ENCODE data around the gene TM9SF1.

TM9SF1 gene

DNA sequence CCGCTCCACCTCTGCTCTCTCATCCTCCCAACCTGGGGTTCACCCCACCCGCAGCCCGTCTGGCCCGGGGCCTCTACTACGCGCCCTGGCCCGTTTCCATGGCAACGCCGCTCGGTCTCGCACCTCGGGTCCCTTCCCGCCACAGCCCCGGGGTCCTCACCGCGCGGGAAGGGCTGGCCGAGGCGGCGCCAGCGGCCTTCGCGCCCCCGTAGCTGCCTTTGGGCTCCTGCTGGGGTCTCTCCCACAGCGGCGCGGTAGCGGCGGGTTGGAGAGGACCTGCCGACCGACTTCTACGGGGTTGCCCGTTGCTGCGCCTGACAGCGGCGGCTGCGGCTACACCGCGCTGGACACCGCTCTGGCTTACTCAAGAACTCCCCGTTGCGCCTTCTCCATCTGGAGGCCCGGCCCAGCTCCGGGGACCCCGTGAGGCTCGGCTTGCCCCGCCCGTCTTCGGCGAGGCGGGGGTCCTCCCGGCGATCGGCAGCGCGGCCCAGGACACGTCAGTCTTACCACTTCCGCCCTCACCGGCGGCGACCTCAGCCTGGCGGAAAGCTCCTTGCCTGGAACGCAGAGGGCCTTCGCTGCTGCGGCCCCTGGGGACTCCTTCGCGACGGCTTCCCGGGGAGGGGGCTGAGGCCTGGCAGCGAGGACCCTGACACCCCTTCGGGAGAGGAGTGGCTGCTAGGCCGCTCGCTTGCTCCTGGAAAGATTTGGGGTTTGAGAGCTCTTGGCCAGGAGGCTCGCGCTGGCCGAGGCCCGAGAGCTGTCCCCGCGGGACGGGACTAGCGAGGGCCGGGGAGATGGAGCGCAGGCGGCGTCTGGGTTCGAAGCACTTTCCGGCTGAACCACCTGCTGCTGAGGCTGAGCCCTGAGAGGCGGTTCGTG is at the start of gene TM9SF1:
TM9SF1 (minus strand) TSS at position 256 of the 885 bp plus-strand sequence. CDS start 422 bp downstream, outside the sequence.
- DNase-seq: peak; percentile 89

DNA sequence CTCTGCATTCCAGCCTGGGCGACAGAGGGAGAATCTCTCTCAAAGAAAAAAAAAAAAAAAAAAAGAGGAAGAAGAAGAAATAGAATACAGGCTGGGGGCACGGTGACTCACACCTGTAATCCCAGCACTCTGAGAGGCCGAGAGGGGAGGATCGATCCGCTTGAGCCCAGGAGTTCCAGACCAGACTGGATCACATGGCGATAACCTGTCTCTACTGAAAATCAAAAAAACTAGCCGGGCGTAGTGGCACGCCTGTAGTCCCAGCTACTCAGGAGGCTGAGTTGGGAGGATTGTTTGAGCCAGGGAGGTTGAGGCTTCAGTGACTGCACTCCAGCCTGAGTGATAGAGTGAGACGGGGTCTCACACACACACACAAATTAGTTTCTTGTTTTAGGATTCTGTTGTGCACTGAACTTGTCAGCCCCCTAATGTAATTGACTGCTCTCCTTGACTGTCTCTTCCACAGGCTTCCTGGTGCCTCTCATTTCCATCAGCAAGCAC is 48.1 kb upstream of the TM9SF1 start:
- DNase-seq: no peak

DNA sequence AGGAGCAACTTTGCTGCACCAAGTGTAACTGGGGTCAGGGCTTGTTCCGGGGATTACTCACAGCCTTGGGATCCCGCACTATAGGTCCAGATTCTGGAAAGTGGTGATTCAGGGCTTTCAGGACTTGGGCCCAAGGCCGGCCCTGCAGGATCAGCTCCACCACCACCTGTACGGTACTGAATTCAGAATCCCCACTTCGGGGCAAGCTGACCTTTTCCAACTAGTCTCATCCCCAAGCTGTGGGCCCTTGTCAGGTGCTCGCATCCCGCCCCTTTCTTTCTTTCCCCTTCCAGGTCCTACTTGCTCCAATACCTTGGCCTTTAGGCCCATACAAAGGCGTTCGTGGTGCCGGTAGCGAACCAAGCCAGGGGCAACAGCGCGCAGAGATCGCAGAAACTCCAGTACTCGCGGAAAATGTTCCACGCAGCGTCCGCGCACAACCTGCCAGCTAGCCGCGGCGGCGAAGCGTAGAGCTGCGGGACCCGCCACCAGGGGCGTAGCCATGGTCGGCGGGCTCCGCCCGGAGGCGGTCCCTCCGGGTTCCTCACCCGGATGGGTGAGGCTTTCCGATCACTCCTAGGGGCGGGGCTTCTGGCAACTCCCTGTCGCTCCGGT is 46.7 kb upstream of the TM9SF1 start:
- peak; percentile 92 for DNase-seq

DNA sequence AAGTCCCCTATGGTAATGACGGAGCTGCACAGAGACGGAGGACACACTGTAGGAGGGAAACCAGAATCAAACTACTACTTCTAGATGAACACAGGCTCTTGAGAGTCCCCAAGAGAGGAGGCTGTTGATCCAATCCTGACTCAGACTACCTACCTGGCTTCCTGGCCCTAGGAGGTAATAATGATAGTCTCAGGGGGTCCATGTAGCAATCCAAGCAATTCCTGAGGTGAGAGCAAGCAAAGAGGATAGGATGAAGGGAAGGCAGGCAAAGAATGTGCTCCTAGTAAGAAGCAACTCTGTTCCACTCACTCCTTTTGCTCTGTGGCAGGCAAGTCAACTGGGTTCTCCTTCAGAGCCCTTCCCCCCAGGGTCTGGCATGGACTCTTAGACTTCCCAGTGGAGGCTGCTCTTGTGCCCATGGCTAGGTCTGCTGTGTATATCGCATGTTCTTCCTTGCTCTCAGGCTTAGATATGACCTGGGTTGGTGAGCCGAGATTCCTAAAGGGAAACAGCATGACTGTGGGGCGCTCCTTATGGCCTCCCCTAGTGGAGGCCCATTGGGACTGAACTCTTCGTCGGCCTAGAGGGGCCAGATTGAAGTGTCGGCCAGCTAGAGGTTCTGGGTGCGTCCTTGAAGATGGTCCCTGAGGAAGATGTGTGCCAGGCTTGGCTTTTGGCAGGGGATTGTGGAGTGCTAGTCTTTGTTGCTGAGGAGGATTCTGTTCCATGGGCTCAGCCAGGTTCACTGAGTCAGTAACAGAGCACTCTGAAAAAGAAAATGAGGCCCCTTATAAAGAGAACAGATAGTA is 45.1 kb upstream of the TM9SF1 start:
- DNase-seq: no peak

- no peak for DNase-seq
These were observed 43.3 kb upstream of the TM9SF1 start for GRCh38 chr14:24238527-24239037.

DNA sequence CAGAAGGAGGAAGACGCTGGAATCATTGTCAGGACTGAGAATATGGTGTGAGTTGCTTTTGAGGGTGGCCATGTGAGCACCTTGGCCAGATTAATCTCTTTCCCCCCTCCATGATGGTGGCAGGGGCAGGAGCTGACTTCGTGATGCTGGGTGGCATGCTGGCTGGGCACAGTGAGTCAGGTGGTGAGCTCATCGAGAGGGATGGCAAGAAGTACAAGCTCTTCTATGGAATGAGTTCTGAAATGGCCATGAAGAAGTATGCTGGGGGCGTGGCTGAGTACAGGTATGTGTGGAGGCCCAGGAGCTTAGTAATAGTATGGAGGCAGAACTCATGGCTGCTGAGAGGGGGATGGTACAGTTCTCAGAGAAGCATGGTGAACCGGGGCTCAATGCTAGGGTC is 42.9 kb upstream of the TM9SF1 start:
- no peak for DNase-seq

DNA sequence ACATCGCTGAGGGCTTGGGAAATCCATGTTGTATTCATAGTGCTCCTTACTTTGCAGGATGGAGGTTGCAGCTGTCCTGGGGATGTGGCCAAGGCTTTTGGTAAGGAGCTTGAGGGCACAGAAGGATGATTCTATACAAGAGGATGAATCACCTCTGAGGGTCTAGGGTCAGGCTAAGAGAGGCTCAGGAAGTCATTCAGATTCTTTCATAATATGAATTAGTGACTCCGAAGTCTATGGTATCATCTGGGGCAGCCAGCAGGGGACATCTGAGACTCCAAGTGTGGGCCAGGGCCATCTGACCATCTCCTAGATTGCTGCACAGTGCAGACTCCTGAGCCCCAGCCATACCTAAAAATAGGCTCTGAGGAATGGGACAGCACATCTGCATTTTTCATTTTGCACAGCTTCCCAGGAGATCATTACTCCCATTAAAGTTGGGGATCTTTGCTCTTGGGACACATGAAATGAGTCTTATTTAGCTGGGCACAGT is 42.3 kb upstream of the TM9SF1 start:
- DNase-seq: no peak

DNA sequence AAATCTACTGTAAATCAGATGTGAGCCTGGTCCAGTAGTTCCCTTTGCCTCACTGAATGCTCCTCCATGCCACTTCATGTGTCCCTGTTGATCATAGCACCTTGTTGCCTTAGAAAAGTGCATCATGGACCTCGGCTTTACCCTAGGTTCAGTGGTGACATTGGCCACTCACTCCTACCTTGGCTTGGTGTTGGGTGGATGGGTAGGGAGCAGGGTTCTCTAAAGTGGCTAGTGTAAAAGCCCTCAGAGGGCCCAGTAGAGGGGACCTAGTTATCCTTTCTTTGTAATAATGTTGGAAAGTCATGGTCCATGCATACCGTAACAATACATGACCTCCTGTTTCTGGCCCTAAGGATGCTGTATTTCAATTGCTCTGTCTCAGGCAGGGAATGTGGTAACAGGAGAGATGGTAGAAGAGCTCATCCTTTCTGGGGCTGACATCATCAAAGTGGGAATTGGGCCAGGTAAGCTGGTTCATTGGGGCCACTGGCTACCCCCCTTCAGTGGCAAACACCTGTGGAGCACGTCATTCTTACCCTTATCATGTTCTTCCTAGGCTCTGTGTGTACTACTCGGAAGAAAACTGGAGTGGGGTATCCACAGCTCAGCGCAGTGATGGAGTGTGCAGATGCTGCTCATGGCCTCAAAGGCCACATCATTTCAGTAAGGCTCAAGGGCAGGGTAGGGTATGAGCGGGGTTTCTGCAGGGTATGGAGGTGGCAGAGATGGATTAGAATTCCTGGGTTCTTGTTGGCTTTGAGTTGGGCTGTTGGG is 41.6 kb upstream of the TM9SF1 start:
- DNase-seq: no peak

GRCh38 chr14:24235804-24236688 is 40.8 kb upstream of the TM9SF1 start:
- DNase-seq: no peak

DNA sequence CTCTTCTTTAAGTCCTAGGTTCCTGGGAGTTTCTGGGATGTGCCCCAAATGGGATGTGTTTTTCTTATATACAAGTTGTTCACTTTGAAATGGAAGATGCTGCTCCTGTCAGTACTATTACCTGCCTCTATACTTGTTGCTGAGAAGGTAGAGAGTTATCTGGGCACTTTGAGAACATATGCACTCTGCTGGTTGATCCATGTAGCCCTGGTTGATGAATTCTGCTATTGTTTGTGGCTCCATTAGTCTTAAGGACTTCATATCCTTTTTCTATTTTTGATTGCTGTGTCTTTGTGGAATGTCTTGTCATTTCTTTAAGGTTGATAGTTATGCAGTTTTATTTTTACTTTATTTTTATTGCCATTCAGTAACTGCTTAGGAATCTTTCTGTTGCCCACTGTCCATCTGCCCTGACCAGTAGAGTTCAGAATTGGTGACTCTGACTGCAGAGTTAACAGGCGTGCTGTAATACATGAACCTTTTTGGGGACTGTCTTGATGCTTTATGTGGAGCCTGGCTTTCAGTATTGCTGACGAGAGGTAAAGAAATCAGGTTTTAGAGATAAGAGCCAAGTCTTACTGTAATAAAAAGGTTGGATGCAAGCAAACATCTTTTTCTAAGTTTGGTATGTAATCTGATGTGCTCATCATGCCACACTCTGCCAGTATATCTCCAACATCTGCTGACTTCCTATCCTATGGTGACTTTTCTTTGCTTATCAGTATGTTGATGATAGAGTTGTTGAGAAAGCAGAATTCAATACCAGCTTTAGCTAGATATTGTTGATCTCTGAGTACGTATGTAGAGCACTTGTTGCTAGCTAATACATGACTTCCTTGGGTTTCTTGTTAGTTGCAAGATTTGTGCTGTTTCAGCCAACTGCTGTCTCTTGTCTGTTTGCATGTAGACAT is 39.1 kb upstream of the TM9SF1 start:
- DNase-seq: no peak

GRCh38 chr14:24233538-24233866 is 38.3 kb upstream of the TM9SF1 start:
- no peak for DNase-seq

DNA sequence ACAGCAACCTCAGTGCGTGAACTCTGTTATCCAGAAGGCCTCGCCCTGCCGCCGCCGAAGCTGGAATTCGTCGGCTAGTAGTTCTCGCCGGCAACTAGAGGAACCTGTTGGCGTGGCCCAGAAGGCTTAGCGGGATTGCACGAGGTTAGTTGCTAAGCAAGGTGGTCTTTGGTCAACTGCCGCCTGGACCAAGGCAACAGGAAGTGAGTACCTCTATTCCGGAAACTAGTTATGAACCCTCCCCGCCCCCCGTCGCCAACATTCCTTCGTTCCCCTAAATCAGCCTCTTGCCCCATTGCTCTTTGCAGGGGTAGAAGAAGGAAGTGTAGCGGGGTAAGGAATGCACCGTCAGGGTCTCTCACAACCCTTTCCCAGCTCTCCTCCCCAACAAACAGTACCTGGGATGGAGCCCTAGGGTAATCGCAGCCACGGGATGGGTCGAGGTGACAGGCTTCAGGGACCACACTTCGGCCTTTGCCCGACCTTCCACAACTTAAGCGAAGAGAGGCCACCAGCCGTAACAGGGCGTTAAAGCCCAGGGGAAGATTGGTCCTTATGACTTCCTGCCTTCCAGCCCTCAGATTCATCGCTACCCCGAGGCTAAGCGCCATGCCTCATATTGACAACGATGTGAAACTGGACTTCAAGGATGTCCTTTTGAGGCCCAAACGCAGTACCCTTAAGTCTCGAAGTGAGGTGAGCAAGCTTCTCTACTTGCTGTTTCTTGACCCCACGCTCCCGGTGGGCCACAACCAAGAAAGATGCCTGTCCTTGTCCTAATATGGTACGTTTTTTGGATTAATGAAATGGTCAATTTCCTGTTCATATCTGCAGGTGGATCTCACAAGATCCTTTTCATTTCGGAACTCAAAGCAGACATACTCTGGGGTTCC is 37.6 kb upstream of the TM9SF1 start, which contains the start of gene GMPR2:
GMPR2 (plus strand) TSS at position 285 of the 893 bp plus-strand sequence; CDS start at position 610, 325 bp downstream.
- DNase-seq: no peak

GRCh38 chr14:24232121-24232644 is 36.9 kb upstream of the TM9SF1 start, which contains the start of gene NEDD8:
Gene NEDD8, minus strand, starts transcription at chr14:24232367. Its CDS starts 100 bp downstream, at chr14:24232267.
- DNase-seq: peak; percentile 96

DNA sequence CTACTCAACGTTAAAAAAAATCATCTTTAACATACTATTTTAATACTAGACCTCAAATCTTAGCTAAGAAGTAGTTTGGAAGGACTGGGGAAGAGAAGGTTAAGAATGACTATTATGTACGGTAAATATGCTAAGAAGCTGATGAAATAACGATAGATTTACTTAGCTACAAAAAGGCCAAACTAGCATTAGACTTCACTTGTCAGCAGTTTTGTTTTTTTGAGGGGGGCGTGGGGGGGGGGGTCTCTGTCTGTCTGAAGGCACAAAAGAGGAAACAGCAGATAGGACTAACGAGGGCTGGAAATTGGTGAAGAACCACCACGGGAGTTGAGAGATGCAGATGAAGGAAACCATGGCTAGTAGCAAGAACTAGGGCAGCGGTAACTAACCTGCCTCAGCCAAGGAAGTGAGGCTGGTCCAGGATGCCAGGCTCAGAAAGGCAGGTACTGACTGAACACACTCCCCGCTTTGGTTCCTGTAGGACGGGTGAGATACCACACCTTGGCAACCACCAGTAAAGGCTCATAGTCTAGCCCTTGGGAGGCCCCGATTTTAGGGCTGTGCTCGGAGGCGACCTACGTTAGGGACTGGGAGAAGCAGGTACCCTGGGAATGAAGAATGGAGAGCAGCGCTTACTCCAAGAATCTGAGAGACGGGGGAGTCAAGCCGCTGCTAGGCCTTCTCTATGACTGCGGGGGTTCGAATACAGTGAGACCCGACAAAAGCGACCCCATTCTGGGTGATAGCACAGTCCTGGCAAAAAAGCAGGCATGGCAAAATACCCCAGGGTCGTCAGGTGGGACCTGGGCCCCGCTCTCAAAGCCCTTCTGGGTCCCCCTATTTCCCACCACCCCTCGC is 36.3 kb upstream of the TM9SF1 start:
- peak; percentile 32 for DNase-seq

- no peak for DNase-seq
These were observed 33.7 kb upstream of the TM9SF1 start for GRCh38 chr14:24228902-24229301.

DNA sequence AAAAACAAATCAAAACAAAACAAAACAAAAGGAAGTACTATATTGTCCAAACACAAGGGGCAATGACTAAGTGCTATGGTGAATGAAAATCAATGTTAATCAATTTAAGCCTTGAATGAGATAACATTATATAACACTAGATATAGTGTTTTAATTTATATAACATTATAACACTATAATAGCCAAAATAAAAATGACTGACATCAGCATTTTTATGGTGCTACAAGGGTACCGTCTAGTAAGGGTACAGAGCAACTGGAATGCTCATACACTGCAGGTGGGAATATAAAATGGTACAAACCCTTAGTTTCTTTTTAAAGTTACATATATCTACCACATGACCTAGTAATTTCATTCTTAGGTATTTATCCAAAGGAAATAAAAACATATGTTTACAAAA is 31.2 kb upstream of the TM9SF1 start:
- no peak for DNase-seq

GRCh38 chr14:24224618-24225071 is 29.4 kb upstream of the TM9SF1 start:
- DNase-seq: no peak
